HCT116 (cell line): ENCODE results near the gene CFAP99.

Experiments used
- CTCF ChIP-seq, 3 experiments: fragments of 200-600 bp in 1 of 3; sonication (generic) in 1 of 3; IDR thresholded peaks in 2 of 3; conservative IDR thresholded peaks in 1 of 3; 2 replicates each; pipeline ENCODE4 v1.5.1; 2012 to 2017; ENCODE audit warnings: low read depth in 2 of 3, low read length in 2 of 3, antibody characterized with exemption in 1 of 3, borderline replicate concordance in 1 of 3, control low read depth in 1 of 3, mild to moderate bottlenecking in 1 of 3, mixed read lengths in 1 of 3, mixed run types in 1 of 3, moderate library complexity in 1 of 3; ENCODE audit not compliant: insufficient read depth in 1 of 3
- POLR2A ChIP-seq: IDR thresholded peaks from 2 replicates; pipeline ENCODE4 v1.7.0; 2011; ENCODE audit warnings: borderline replicate concordance; ENCODE audit not compliant: insufficient read depth, insufficient read length; ENCODE audit errors: extremely low read depth

GRCh38 chr4:2413821-2414610 lies 4.7 kb upstream of the CFAP99 start:
- TF ChIP-seq POLR2A (no peak), CTCF (IDR thresholded peaks at IDR 0.05 in 2 of 3, conservative IDR thresholded peaks at IDR 0.05 in 1 of 3; ENCODE audit: borderline replicate concordance in 1 of 3, insufficient read depth in 1 of 3, low read depth in 2 of 3, low read length in 2 of 3) (no peak)
